Activated T-helper 2 cell treated with anti-CD3 and anti-CD28 coated beads, Interferon-gamma antibody, Interleukin-2, Interleukin-4, amounts not matched to agents 10 μg/mL and 5 μg/mL and 100 μg/mL, durations not matched to agents 14 hours and 24 hours and 36 hours (primary cell): ENCODE measurements around the gene EME1. TPM values are rescaled to one million over a fixed set of nuclear protein-coding genes. Genes with fewer than 3 reads are reported as not detected.
A peak's percentile ranks its signal among the peaks of the same experiment; 100 is the strongest.
"Not testable (repeated sequence)": the region's sequence is repeated elsewhere in the genome, so short reads cannot be mapped to it uniquely, and the experiment has no call there.

ENCODE experiments used
- DNase-seq: peaks from one replicate; pipeline ENCODE4 v3.0.0; 2021; ENCODE audit warnings: low spot score
- H3K27ac Mint-ChIP-seq: one replicate; pipeline ENCODE4 v1.8.0; 2021; ENCODE audit warnings: mixed read lengths
- H3K27me3 Mint-ChIP-seq: one replicate; pipeline ENCODE4 v1.8.0; 2021; ENCODE audit warnings: low read depth, mixed read lengths
- H3K36me3 Mint-ChIP-seq: one replicate; pipeline ENCODE4 v1.8.0; 2021; ENCODE audit warnings: low read depth, mixed read lengths
- H3K4me1 Mint-ChIP-seq: one replicate; pipeline ENCODE4 v1.8.0; 2021; ENCODE audit warnings: low read depth, mixed read lengths
- H3K4me3 Mint-ChIP-seq: one replicate; pipeline ENCODE4 v1.8.0; 2021; ENCODE audit warnings: low read depth, mild to moderate bottlenecking, moderate library complexity, mixed read lengths
- H3K9me3 Mint-ChIP-seq: one replicate; pipeline ENCODE4 v1.8.0; 2021; ENCODE audit warnings: mixed read lengths
- intact Hi-C: fragments of 100-400 bp; cut with micrococcal nuclease; formaldehyde crosslinking; loops from one replicate; pipeline ENCODE4 v1.15.1; 2023
- total RNA-seq: library from RNA; stranded (reverse); gene quantifications from 2 replicates; pipeline ENCODE4 v1.2.3, GENCODE V29; 2022

The EME1 gene
- total RNA-seq, 1 donor from 2014 or later, result 28.6 TPM

GRCh38 chr17:50421308-50422051, 48.5 kb downstream of the EME1 start:
- H3K27ac Mint-ChIP-seq, result peak overlapping the region; percentile 84
- no peaks in the 10 kb centered on the region for H3K36me3 Mint-ChIP-seq
- peak overlapping the region; percentile 75 for H3K4me3 Mint-ChIP-seq
- no peak for DNase-seq
- H3K9me3 Mint-ChIP-seq, result no peaks in the 10 kb centered on the region
- intact Hi-C loops, result no loop called here
- H3K4me1 Mint-ChIP-seq, result peaks cover 21% of the 10 kb centered on the region
- peaks cover 8% of the 10 kb centered on the region for H3K27me3 Mint-ChIP-seq

- Mint-ChIP-seq H3K36me3 (no peaks in the 10 kb centered on the region), H3K9me3 (no peaks in the 10 kb centered on the region), H3K27me3 (peaks cover 5% of the 10 kb centered on the region), H3K4me1 (peaks cover 32% of the 10 kb centered on the region), H3K4me3 (no peak overlapping the region), H3K27ac (peak overlapping the region; percentile 29)
- no peak for DNase-seq
- intact Hi-C loops, result no loop called here
Measured at GRCh38 chr17:50422738-50423137, 49.7 kb downstream of the EME1 start.

GRCh38 chr17:50423553-50424159, 50.6 kb downstream of the EME1 start:
- peaks cover 3% of the 10 kb centered on the region for H3K27me3 Mint-ChIP-seq
- no peak for DNase-seq
- no peaks in the 10 kb centered on the region for H3K36me3 Mint-ChIP-seq
- H3K4me3 Mint-ChIP-seq, result no peak overlapping the region
- intact Hi-C loops, result no loop called here
- no peak overlapping the region for H3K27ac Mint-ChIP-seq
- H3K4me1 Mint-ChIP-seq, result peaks cover 34% of the 10 kb centered on the region
- no peaks in the 10 kb centered on the region for H3K9me3 Mint-ChIP-seq

- H3K4me1 Mint-ChIP-seq, result peaks cover 34% of the 10 kb centered on the region
- H3K27ac Mint-ChIP-seq, result no peak overlapping the region
- no peak overlapping the region for H3K4me3 Mint-ChIP-seq
- H3K27me3 Mint-ChIP-seq, result no peaks in the 10 kb centered on the region
- H3K9me3 Mint-ChIP-seq, result no peaks in the 10 kb centered on the region
- intact Hi-C loops, result no loop called here
- no peaks in the 10 kb centered on the region for H3K36me3 Mint-ChIP-seq
- DNase-seq, result no peak
Measured at GRCh38 chr17:50424246-50424995, 51.4 kb downstream of the EME1 start.

- peak overlapping the region; percentile 83 for H3K4me3 Mint-ChIP-seq
- intact Hi-C loops, result no loop called here
- H3K27ac Mint-ChIP-seq, result no peak overlapping the region
- H3K36me3 Mint-ChIP-seq, result no peaks in the 10 kb centered on the region
- H3K27me3 Mint-ChIP-seq, result no peaks in the 10 kb centered on the region
- H3K4me1 Mint-ChIP-seq, result peaks cover 34% of the 10 kb centered on the region
- no peak for DNase-seq
- H3K9me3 Mint-ChIP-seq, result no peaks in the 10 kb centered on the region
Measured at GRCh38 chr17:50424996-50425681, 52.1 kb downstream of the EME1 start.

- DNase-seq, result peak; percentile 64
- no peaks in the 10 kb centered on the region for H3K27me3 Mint-ChIP-seq
- intact Hi-C loops, result loop anchor here (1.0 kb wide), 1 partner anchor 29 kb away; the partner anchor contains the start of gene LRRC59
- no peaks in the 10 kb centered on the region for H3K9me3 Mint-ChIP-seq
- peak within 1 kb of the TSS; percentile 89 for H3K4me3 Mint-ChIP-seq
- H3K4me1 Mint-ChIP-seq, result peaks cover 30% of the 10 kb centered on the region
- H3K27ac Mint-ChIP-seq, result peak within 1 kb of the TSS; percentile 81
- H3K36me3 Mint-ChIP-seq, result no peaks in the 10 kb centered on the region
Measured at GRCh38 chr17:50425682-50426471, 52.8 kb downstream of the EME1 start, which contains the start of gene ACSF2. ACSF2 (plus strand) TSS chr17:50426218; CDS start chr17:50426262, 44 bp downstream.

GRCh38 chr17:50426472-50426782, 53.4 kb downstream of the EME1 start:
- peak overlapping the region; percentile 89 for H3K4me3 Mint-ChIP-seq
- H3K27ac Mint-ChIP-seq, result peak overlapping the region; percentile 72
- no peaks in the 10 kb centered on the region for H3K27me3 Mint-ChIP-seq
- no peaks in the 10 kb centered on the region for H3K9me3 Mint-ChIP-seq
- DNase-seq, result no peak
- no peaks in the 10 kb centered on the region for H3K36me3 Mint-ChIP-seq
- intact Hi-C loops, result loop anchor here (1.0 kb wide), 1 partner anchor 29 kb away; the partner anchor contains the start of gene LRRC59
- H3K4me1 Mint-ChIP-seq, result peaks cover 25% of the 10 kb centered on the region

- peak overlapping the region; percentile 89 for H3K4me3 Mint-ChIP-seq
- H3K27me3 Mint-ChIP-seq, result no peaks in the 10 kb centered on the region
- peaks cover 21% of the 10 kb centered on the region for H3K4me1 Mint-ChIP-seq
- intact Hi-C loops, result loop anchor here (1.0 kb wide), 1 partner anchor 30 kb away; the partner anchor contains the start of gene LRRC59
- H3K9me3 Mint-ChIP-seq, result no peaks in the 10 kb centered on the region
- peak; percentile 23 for DNase-seq
- H3K36me3 Mint-ChIP-seq, result no peaks in the 10 kb centered on the region
- peak overlapping the region; percentile 72 for H3K27ac Mint-ChIP-seq
Measured at GRCh38 chr17:50426814-50427787, 54.1 kb downstream of the EME1 start.

- H3K9me3 Mint-ChIP-seq, H3K27ac Mint-ChIP-seq, H3K36me3 Mint-ChIP-seq, intact Hi-C loops, H3K27me3 Mint-ChIP-seq, DNase-seq: not testable (repeated sequence)
- Mint-ChIP-seq H3K4me1 (peaks cover 21% of the 10 kb centered on the region), H3K4me3 (peak overlapping the region; percentile 16)
Measured at GRCh38 chr17:50428126-50428525, 55.1 kb downstream of the EME1 start.

GRCh38 chr17:50428831-50429424, 55.9 kb downstream of the EME1 start:
- no peaks in the 10 kb centered on the region for H3K9me3 Mint-ChIP-seq
- H3K27ac Mint-ChIP-seq, result no peak overlapping the region

GRCh38 chr17:50429793-50430192, 56.8 kb downstream of the EME1 start:
- H3K4me3 Mint-ChIP-seq, result no peak overlapping the region
- peaks cover 20% of the 10 kb centered on the region for H3K4me1 Mint-ChIP-seq
- intact Hi-C loops, result no loop called here
- H3K36me3 Mint-ChIP-seq, result no peaks in the 10 kb centered on the region
- H3K9me3 Mint-ChIP-seq, result no peaks in the 10 kb centered on the region
- no peaks in the 10 kb centered on the region for H3K27me3 Mint-ChIP-seq
- no peak for DNase-seq
- H3K27ac Mint-ChIP-seq, result no peak overlapping the region

More at GRCh38 chr17:50428831-50429424, 55.9 kb downstream of the EME1 start:
- Mint-ChIP-seq H3K4me1 (peaks cover 21% of the 10 kb centered on the region), H3K36me3 (no peaks in the 10 kb centered on the region), H3K27me3 (no peaks in the 10 kb centered on the region), H3K4me3 (no peak overlapping the region)
- no peak for DNase-seq
- intact Hi-C loops, result no loop called here
